SH-SY5Y (cell line): ENCODE results near the gene GUCY1A2.

Experiments used
- GATA2 ChIP-seq: IDR thresholded peaks from 2 replicates; pipeline ENCODE4 v1.6.1; 2011; ENCODE audit warnings: mild to moderate bottlenecking, low read depth, low read length
- GATA3 ChIP-seq: IDR thresholded peaks from 2 replicates; pipeline ENCODE4 v1.6.1; 2011; ENCODE audit warnings: low read depth, mild to moderate bottlenecking, low read length, moderate library complexity

DNA sequence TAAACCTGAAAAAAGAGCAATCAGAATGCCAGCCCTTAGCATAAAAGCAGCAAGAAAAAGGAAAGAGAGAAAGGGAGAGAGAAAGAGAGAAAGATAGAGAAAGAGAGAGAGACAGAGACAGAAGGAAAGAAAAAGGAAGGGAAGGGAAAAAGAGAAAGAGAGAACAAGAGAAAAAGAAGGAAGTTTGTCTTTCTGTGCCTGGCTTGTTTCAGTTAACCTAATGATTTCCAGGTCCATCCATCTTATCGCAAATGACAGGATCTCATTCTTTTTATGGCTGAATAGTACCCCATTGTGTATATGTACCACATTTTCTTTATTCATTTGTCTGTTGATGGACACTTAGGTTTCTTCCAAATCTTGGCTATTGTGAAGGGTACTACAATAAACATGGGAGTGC lies 230.8 kb downstream of the GUCY1A2 start:
- TF ChIP-seq GATA2 (no peak), GATA3 (no peak)
